ENCODE data around the gene CFHR2.
A peak's percentile ranks its signal among the peaks of the same experiment; 100 is the strongest.
"Not testable (repeated sequence)": the region's sequence is repeated elsewhere in the genome, so short reads cannot be mapped to it uniquely, and the experiment has no call there.

CFHR2 gene

DNA sequence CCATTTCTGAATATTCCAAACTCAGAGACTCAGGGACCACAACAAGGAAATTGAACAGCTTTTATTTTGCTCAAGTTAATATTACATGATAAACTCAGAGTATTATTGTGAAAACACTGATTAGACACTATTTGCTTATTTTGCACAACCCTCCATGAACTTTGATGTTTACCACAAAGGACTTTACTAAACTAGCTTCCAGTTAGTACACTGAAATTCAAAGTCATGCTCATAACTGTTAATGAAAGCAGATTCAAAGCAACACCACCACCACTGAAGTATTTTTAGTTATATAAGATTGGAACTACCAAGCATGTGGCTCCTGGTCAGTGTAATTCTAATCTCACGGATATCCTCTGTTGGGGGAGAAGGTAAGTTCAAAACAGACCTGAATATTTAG is at the start of gene CFHR2:
TSS of gene CFHR2 (plus strand) at position 171 of the 400 bp plus-strand sequence. CDS start at position 314, 143 bp downstream.
- not testable (repeated sequence) for DNase-seq

DNA sequence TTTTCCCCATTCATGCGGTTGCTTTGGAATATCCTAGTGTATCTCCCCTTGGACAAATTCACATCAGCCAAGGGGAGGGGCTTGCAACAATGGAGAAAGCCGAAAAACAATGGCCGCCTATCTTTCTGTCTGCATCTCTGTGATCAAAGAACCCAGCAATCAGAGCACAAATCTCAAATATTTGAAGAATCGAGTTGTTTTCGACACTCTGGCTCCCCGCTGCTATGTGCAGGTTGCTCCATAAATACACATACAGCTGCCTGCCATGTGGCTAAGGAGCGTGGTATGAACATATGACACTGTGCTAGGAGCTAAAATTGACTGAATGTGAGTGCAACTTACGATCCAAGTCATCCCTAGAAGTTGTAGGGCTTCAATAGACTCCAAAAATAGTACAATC is 47.2 kb upstream of the CFHR2 start:
- DNase-seq: no peak

DNA sequence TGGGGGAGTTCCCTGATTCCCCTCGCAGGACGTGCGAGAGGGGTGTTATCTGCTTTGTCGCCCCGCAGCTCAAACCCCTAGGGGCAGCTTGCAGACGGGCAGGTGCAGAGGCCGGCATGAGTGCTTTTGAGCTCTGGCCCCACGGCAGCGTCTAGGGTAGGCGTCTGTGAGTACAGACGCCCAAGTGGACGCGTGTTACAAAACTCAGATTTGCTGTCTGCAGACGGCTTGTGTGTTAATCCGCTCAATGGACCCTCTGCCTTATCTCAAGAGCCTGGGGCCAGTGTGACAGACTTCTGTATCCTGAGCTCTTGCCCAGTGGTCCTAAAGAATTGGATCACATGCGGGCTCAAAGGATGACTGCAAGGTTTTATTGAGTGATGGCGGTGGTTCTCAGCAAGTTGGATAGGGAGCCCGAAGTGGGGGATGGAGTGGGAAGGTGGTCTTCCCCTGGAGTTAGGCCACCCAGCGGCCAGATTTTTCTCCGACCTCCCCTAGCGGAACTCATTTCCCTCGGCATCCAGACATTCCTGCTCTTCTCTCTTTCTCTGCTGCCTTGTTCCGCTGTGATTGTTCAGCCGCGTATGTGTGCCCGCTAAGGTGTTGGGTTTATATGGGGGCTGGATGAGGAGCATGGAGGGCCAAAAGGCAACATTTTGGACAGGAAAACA is 46.2 kb upstream of the CFHR2 start:
- no peak for DNase-seq

DNA sequence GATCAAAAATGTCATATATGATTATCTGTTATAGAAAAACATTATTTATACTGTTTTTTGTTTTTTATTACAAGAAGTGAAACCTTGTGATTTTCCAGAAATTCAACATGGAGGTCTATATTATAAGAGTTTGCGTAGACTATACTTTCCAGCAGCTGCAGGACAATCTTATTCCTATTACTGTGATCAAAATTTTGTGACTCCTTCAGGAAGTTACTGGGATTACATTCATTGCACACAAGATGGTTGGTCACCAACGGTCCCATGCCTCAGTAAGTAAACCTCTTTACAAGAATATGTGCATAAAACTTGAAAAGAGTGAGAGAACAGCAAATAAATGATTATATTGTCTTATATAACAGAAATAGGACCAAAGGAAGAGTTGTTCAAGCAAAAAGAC is 41.2 kb upstream of the CFHR2 start:
- DNase-seq: no peak

DNA sequence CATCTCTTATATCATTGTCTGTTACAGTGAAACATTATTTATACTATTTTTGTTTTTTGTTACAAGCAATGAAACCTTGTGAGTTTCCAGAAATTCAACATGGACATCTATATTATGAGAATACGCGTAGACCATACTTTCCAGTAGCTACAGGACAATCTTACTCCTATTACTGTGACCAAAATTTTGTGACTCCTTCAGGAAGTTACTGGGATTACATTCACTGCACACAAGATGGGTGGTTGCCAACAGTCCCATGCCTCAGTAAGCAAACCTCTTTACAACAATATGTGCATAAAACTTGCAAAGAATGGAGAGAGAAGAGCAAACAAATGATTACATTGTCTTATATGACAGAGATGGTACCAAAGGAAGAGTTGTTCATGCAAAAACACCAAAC is 33.3 kb upstream of the CFHR2 start:
- no peak for DNase-seq

DNA sequence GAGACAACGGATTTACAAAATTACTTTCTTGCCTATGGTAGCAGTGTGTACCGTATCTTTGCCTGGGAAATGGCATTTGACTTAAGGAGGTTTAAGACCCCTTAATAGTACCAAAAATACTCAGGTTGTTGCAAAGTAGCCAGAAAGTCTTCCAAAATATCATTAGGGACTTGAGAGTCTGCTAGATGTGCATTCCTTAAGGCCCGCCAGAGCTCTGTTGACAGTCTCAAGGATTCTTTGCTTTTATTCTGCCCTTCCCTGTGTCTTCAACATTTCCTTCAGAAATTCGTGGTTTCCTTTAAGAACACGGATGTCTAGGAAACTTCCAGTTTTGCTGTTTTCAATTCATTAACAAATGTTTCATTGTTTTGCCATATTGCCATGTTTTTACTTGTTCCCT is 31.3 kb upstream of the CFHR2 start:
- DNase-seq: not testable (repeated sequence)

DNA sequence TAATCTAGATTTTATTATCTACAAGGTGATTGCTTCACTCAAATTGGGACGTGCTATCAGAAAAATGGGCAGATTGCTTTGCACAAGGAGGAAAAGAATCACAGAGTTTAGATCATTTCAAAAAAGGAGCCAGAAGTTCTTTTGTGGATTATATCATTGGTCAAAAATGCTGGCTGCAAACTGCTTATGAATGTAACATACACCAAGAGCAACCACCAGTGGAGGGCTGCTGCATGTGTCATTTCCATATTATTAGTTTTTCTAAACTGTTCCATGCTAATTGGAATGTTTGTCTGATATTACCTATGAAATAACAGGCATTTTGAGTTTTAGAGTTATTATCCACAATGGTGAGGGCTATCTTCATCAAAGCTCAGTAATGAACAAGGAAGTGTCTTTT is 16.7 kb upstream of the CFHR2 start:
- not testable (repeated sequence) for DNase-seq

DNA sequence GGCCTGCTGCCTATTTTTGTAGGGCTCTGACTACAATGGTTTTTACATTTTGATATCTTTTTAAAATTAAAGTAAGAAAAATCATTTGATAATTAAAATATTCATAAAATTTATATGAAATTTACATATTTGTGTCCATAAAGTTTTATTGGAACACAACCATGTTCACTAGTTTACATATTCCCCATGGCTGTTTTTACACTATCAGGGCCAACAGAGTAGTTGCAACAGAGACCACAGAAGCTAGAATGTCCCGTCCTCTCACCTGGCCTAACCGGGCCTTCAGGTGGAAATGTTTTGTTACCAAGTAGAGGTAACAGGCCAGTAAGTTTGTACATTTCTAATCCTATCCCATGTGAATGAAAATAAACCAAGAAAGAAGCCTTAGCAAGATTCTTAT is 10.7 kb upstream of the CFHR2 start:
- DNase-seq: not testable (repeated sequence)

DNA sequence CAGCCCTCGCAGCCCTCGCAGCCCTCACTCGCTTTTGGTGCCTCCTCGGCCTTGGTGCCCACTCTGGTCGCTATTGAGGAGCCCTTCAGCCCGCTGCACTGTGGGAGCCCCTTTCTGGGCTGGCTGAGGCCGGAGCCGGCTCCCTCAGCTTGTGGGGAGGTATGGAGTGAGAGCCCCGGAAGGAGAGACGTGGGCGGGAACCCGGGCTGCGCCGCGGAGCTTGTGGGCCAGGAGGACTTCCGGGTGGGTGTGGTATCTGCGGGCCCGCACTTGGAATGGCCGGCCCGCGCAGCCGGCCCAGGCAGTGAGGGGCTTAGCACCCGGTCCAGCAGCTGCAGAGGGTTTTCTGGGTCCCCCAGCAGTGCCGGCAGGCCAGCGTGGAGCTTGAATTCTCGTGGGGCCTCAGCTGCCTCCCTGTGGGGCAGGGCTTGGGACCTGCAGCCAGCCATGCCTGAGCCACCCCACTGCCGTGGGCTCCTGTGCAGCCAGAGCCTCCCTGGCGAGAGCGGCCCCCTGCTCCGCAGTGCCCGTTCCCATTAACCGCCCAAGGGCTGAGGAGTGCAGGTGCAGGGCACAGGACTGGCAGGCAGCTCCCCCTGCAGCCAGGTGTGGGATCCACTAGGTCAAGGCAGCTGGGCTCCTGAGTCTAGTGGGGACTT is 9.9 kb upstream of the CFHR2 start:
- peak; percentile 23 for DNase-seq

DNA sequence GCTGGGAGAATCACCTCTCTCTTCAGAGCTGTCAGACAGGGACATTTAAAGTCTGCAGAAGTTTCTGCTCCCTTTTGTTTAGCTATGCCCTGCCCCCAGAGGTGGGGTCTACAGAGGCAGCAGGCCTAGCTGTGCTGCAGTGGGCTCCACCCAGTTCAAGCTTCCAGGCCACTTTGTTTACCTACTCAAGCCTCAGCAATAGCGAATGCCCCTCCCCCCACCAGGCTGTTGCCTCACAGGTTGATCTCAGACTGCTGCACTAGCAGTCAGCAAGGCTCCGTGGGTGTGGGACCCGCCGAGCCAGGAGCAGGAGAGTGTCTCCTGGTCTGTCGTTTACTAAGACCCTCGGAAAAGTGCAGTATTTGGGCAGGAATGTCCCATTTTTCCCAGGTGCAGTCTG is 2.1 kb upstream of the CFHR2 start:
- DNase-seq: not testable (repeated sequence)

DNA sequence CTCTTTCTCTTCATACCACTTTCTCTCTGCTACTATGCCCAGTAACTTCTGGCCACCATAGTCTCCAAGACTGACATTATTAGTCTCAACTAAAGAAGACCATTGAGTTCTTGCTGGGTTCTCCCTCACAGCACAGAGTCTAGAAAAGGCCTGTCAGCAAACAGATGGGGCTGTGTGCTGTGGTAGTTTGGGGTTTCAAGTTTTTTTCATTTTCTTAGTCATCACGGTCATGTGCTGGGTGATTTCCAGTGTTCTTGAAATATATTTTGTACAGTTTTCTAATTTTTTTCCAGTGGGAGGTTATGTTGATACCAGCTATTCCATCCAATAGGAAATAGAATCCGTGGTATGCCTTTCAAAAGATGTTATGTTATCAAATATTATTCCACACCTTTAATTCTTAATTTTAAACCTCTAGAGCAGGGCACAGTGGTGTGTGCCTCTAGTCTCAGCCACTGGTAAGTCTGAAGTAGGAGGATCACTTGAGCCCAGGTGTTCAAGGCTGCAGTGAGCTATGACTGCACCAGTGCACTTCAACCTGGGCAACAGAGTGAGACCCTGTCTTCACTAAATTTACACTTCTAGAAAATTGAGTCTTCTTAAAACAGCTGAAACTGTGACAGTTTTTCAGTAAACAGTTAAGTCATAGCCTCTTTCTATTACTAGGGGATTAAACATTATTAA is 8.3 kb downstream of the CFHR2 start:
- DNase-seq: no peak

DNA sequence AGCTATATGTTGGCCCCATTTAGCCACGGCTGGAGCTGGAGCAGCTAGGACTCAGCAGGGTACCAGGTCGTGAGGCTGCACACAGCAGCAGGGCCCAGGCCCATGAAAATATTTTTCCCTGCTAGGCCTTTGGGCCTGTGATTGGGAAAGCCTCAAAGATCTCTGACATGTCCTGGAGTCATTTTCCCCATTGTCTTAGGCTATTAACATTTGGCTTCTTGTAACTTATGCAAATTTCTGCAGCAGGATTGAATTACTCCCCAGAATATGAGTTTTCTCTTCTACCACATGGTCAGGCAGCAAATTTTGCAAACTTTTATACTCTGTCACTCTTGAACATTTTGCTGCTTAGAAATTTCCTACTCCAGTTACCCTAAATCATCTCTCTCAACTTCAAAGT is 11.2 kb downstream of the CFHR2 start:
- no peak for DNase-seq

DNA sequence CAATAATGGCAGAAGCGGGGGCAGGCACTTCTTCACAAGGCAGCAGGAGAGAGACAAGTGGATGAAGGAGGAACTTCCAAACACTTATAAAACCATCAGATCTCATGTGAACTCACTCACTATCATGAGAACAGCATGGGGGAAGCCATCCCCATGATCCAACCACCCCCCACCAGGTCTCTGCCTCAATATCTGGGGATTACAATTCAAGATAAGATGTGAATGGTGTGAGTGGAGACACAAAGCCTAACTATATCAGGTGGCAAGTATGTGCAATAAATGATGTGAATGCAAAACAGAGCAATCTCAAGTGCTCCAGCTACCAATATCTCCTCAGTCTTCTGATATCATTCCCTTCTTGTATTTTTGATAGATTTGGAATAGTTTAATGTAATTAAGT is 12.4 kb downstream of the CFHR2 start:
- no peak for DNase-seq

DNA sequence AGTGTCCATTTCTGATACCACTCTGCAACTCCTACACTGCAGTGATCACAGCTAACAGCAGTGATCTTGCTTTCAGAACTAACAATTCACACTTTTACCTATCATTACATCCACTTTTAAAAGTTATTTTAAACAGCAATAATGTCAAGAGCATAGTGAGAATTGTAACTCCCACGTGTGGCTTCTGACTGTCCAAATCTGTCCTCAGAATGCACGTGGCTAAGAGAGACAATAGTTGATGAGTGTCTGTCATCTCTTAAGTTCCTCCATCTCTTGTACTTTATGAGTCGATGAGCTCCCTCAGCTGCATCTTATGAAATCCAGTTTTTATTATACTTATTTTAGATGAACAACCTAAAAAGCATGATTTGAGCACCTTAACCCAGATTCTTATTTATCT is 17.3 kb downstream of the CFHR2 start:
- no peak for DNase-seq

DNA sequence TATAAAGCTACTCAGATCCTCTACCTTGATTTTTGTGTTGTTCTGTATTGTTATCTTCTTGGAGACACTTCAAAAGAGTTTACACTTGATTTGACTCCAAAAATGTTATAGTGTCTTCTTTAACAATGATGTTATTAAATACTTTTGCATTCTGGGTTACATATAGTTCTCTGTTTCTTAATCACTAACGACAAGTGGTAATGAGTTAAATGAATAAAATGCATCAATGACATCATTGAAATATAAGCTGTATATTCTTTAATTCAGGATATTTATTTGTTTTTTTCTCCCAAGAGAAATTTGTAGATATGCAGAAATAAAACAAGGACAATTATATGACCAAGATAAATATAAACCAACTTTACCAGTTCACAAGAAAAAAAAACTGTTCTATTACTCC is 26.6 kb downstream of the CFHR2 start:
- no peak for DNase-seq

DNA sequence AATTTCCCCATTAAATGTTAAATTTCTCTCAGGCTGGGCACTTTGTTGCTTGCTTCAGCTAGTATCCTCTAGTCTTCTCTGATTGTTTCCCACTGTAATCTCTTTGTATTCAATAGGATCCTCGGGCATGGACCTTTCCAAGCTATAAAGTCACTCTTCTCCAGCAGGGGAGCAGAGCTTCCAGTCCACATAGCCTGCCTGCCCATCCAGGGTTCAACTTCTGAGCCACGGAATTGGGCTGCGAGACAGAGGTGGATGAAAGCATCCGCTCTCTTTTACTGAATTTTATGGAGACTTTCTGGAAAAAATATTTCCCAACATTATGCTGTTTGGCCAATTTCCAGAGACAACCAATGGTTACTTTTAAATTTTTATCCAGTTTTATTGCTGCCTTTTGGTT is 32.7 kb downstream of the CFHR2 start:
- DNase-seq: no peak

DNA sequence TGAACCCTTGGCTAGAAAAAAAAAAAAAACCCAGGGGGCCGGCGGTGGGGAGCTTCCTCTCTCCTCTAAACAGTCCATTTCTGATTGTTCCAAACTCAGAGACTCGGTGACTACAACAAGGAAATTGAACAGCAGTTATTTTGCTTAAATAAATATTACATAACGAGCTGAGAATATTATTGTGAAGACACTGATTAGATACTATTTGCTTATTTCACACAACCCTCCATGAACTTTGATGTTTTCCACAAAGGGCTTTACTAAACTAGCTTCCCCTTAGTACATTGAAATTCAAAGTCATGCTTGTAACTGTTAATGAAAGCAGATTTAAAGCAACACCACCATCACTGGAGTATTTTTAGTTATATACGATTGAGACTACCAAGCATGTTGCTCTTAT is 33.7 kb downstream of the CFHR2 start, which contains the start of gene CFHR5:
TSS of gene CFHR5 (plus strand) at position 279 of the 400 bp plus-strand sequence. CDS start at position 388, 109 bp downstream.
- no peak for DNase-seq

DNA sequence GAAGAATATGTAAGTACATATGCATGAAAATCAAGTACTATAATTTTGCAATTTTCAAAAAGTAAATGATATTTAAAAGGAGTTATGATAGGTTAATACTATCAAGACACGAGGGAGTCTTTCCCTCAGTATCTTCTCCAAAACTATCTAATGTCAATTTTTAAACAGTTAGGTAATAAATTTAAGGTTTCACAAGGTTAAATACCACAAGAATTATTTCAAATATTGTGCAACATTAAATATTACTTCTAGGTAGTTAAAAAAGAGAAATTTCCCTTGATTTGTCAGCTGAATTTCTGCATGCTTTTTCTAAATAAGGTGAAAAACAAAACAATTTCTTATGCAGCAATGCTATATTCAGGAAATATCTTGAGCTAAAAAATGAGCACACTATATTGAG is 37.3 kb downstream of the CFHR2 start:
- DNase-seq: no peak

DNA sequence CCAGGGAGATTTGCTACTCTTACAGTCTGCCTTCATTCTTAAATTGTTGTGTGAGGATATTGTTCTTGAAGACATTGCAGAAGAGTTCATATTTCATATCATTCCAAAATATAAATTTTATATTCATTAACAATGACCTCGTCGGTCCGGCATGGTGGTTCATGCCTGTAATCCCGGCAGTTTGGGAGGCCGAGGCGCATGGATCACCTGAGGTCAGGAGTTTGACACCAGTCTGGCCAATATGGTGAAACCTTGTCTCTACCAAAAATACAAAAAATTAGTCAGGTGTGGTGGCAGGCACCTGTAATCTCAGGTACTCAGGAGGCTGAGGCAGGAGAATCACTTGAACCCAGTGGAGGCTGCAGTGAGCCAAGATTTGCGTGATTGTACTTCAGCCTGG is 38.7 kb downstream of the CFHR2 start:
- DNase-seq: not testable (repeated sequence)

DNA sequence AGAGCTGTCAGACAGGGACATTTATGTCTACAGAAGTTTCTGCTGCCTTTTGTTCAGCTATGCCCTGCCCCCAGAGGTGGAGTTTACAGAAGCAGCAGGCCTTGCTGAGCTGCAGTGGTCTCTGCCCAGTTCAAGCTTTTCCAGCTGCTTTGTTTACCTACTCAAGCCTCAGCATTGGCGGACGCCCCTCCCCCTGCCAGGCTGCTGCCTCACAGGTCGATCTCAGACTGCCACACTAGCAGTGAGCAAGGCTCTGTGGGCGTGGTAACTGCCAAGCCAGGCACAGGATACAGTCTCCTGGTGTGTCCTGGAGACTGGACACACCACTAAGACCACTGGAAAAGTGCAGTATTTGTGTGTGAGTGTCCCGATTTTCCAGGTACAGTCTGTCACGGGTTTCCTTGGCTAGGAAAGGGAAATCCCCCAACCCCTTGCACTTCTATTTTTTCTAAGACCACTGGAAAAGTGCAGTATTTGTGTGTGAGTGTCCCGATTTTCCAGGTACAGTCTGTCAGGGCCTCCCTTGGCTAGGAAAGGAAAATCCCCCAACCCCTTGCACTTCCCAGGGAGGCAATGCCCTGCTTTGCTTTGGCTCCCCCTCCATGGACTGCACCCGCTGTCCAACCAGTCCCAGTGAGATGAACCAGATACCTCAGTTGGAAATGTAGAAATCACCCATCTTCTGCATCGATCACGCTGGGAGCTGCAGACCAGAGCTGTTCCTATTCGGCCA is 48.5 kb downstream of the CFHR2 start:
- not testable (repeated sequence) for DNase-seq

DNA sequence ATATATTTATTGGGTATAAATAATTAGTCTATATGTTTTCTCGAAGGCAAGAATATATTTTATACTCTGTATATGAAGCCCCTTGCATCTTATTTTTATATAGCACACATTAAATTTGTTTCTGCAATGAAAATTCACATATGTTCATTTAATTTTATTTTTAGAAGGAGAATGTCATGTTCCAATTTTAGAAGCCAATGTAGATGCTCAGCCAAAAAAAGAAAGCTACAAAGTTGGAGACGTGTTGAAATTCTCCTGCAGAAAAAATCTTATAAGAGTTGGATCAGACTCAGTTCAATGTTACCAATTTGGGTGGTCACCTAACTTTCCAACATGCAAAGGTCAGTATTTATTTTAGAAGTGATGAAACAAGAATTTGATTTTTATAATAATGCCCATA is 50.4 kb downstream of the CFHR2 start:
- DNase-seq: no peak

DNA sequence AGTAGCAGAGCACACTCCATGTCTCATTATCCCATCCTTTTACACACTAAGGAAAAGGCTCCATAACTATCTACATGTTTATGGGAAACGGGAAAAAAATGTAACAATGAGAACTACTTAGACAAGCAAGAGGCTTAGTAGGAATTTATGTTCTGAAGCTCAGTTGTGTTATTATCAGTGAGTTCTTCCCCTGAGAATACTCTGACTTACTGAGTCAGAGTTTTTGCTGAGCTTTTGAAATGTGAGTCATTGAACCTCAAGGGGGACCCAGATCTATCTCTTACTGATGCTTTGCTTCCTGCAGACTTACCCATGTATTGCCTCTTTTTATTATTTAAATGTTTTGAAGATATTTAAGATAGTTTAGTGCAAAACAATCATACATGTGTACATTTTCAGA is 53.9 kb downstream of the CFHR2 start:
- no peak for DNase-seq

DNA sequence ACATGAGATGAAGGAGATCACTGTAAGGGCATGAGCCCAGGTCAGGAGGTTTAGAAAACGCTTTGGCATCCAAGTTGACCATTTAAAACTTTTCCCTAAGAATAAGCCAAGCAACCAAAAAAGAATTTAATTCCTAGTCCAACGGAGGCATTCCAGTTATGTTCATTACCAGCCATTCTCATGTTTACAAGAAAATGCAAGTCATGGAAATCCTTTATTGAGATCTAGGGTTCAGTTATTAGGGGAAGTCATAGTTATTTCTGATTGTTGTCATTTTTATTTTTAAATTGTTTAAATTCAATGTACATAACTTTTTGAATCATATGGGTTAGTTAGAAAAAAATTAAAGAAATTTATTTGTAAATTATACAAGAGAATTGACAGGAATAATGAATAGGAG is 58.3 kb downstream of the CFHR2 start:
- DNase-seq: no peak

All from left hindlimb (tissue), 1 donor.